Neuron (in vitro differentiated cells): ENCODE data around the gene CLIC3.

Experiments
- H2AFZ ChIP-seq: one replicate; pipeline ENCODE4 v1.6.1; 2013; ENCODE audit warnings: low read depth, mild to moderate bottlenecking, inconsistent platforms, low read length, moderate library complexity
- H3K27me3 ChIP-seq: one replicate; pipeline ENCODE4 v1.6.1; 2013; ENCODE audit warnings: low read length; ENCODE audit not compliant: insufficient read depth
- H3K36me3 ChIP-seq: one replicate; pipeline ENCODE4 v1.6.1; 2013; ENCODE audit warnings: low read length; ENCODE audit not compliant: insufficient read depth
- H3K4me1 ChIP-seq: one replicate; pipeline ENCODE4 v1.6.1; 2013; ENCODE audit warnings: low read length; ENCODE audit not compliant: insufficient read depth
- H3K4me3 ChIP-seq: 2 replicates; pipeline ENCODE4 v1.5.1; 2013; ENCODE audit warnings: mild to moderate bottlenecking, low read length, moderate library complexity
- H3K9me3 ChIP-seq: one replicate; pipeline ENCODE4 v1.6.1; 2013; ENCODE audit warnings: low read length

CLIC3 gene

DNA sequence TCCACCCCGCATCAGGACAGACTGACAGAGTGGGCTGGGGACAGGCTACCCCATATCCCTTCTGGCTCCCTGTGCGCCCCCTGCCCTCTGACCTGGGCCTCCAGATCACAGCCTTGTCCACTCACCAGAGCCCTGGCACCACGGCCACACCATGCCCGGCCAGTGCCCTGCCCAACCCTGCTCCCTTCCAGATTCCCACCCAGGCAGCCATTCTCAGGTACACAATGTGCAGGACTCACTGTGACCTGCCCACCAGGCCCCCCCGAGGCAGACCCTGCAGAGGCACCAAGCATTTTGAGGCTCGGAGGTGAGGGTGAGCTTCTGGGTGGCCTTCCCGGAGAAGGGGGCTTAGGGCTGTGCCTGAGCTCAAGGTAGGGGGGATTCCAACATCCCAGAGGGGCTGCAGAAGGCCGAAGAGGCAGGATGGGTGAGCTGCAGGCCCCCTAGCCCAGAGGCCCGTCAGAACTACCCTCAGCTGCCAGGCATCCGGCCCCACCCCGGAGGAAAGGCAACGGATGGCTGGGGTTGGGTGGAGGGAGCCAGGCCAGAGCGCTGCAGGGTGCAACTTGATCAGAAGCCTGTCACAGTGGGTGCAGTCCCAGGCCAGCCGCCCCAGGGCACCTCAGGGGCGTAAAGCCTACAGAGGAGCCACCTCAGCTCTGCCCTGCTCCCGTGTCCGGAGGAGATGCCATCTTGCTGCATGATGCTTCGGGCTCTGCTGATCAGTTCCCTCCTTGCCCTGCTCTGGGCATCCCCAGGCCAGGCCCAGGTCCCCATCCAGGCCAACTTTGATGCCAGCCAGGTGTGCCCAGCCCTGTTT, 13.9 kb downstream of the CLIC3 start, which contains the start of gene LCNL1:
TSS of gene LCNL1 (plus strand) at position 762 of the 820 bp plus-strand sequence. CDS start 594 bp downstream, outside the sequence.
- peaks cover 43% of the 10 kb centered on the region for H3K27me3 ChIP-seq
- H3K4me3 ChIP-seq = no peak within 1 kb of the TSS
- H3K4me1 ChIP-seq = no peaks in the 10 kb centered on the region
- H3K9me3 ChIP-seq = no peaks in the 10 kb centered on the region
- H3K36me3 ChIP-seq = no peaks in the 10 kb centered on the region
- H2AFZ ChIP-seq = no peak within 1 kb of the TSS

DNA sequence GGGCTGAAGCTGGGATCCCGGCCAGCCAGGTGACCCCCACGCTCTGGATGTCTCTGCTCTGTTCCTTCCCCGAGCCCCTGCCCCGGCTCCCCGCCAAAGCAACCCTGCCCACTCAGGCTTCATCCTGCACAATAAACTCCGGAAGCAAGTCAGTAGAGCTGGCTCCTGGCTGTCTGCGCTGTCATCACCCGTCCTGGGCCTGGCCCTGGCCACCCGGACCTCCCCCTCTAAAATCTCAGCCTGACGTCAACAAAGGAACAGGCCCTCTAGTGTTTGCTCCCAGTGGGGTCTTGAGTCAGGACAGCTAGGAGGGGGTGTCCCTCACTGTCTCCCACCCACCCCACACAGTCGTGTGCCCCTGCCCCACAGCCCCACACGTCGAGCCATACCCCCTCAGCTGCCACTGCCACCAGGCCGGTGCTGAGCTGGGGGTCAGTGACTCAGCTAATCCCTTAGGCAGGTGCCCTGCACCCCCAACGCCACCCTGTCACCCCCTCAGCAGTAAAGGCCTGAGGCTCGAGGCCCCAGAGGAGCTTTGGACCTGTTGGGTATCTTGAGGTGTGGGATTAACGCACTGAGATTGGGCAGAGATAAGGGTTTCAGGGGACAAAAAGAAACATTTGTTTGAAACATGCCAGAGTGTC, 14.7 kb downstream of the CLIC3 start:
- H3K4me3 ChIP-seq = no peak overlapping the region
- peaks cover 50% of the 10 kb centered on the region for H3K27me3 ChIP-seq
- H3K4me1 ChIP-seq = no peaks in the 10 kb centered on the region
- no peak overlapping the region for H2AFZ ChIP-seq
- no peaks in the 10 kb centered on the region for H3K36me3 ChIP-seq
- no peaks in the 10 kb centered on the region for H3K9me3 ChIP-seq

- peaks cover 55% of the 10 kb centered on the region for H3K27me3 ChIP-seq
- H3K36me3 ChIP-seq = no peaks in the 10 kb centered on the region
- H3K4me1 ChIP-seq = no peaks in the 10 kb centered on the region
- no peak overlapping the region for H3K4me3 ChIP-seq
- H2AFZ ChIP-seq = no peak overlapping the region
- H3K9me3 ChIP-seq = no peaks in the 10 kb centered on the region
These were observed 15.5 kb downstream of the CLIC3 start for GRCh38 chr9:136980669-136981478.

DNA sequence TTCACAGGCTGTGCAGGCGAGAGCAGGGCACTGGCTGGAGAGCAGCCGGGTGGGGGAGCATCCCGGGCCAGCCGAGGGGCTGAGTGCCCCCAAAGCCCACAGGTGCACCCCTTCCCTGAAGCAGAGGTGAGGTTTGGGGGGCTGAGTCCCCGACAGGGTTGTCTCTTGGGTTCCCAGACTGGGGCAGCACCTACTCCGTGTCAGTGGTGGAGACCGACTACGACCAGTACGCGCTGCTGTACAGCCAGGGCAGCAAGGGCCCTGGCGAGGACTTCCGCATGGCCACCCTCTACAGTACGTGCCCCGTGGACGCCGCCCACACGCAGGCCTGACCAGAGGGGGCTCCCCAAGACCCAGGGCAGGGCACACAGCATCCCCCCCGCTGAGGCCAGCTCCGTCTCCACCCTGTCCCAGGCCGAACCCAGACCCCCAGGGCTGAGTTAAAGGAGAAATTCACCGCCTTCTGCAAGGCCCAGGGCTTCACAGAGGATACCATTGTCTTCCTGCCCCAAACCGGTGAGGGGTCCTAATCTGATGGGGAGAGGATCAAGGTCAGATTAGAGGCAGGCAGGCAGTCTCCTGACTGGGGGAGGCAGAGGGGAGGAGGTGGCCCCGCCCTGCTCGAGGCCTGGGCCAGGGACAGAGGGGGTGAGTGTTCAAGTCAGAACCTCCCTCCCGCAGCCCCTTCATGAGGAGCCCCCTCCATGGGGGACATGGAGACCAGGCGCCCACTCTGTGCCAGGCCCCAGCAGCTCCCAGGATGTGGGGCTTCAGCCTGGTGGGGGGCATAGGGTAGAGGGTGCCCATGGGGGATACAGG, 16.4 kb downstream of the CLIC3 start:
- Histone ChIP-seq H2AFZ (no peak overlapping the region), H3K27me3 (peaks cover 61% of the 10 kb centered on the region), H3K4me3 (no peak overlapping the region), H3K36me3 (no peaks in the 10 kb centered on the region), H3K4me1 (no peaks in the 10 kb centered on the region), H3K9me3 (peaks cover 4% of the 10 kb centered on the region)

DNA sequence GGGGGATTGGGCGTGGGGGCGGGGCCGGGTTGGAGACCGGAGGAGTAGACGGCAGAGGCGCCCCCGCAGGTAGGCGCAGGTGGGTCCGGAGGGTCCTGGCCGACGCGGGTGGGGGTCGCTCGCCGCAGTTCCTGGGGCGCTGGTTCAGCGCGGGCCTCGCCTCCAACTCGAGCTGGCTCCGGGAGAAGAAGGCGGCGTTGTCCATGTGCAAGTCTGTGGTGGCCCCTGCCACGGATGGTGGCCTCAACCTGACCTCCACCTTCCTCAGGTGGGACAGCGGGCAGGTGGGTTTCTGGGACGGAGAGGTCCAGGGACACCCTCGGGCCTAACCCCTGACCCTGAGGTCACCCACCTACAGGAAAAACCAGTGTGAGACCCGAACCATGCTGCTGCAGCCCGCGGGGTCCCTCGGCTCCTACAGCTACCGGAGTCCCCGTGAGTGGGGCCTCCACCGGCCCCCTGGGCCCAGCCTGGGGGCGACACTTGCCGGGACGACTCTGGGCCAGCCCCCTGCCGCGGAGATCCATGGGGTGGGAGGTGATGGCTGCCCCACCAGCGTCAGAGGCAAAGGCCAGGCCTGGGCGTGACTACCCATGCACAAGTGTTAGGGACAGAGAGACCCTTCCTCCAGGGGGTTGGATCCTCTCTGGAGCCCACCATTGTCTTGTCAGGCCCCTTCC, 17.4 kb downstream of the CLIC3 start:
- peaks cover 5% of the 10 kb centered on the region for H3K9me3 ChIP-seq
- H3K4me1 ChIP-seq = no peaks in the 10 kb centered on the region
- H3K36me3 ChIP-seq = no peaks in the 10 kb centered on the region
- peaks cover 66% of the 10 kb centered on the region for H3K27me3 ChIP-seq
- H3K4me3 ChIP-seq = no peak overlapping the region
- H2AFZ ChIP-seq = no peak overlapping the region

- H3K4me1 ChIP-seq = no peaks in the 10 kb centered on the region
- H3K27me3 ChIP-seq = peaks cover 66% of the 10 kb centered on the region
- H3K4me3 ChIP-seq = no peak overlapping the region
- H2AFZ ChIP-seq = no peak overlapping the region
- H3K9me3 ChIP-seq = peaks cover 5% of the 10 kb centered on the region
- no peaks in the 10 kb centered on the region for H3K36me3 ChIP-seq
These were observed 18.1 kb downstream of the CLIC3 start for GRCh38 chr9:136978073-136978864.

GRCh38 chr9:136977649-136978072, 18.7 kb downstream of the CLIC3 start:
- Histone ChIP-seq H2AFZ (no peak overlapping the region), H3K4me3 (no peak overlapping the region), H3K4me1 (no peaks in the 10 kb centered on the region), H3K36me3 (no peaks in the 10 kb centered on the region), H3K27me3 (peaks cover 67% of the 10 kb centered on the region), H3K9me3 (peaks cover 5% of the 10 kb centered on the region)

GRCh38 chr9:136977223-136977622, 19.1 kb downstream of the CLIC3 start, which contains the start of gene PTGDS:
Gene PTGDS, plus strand, starts transcription at chr9:136977504. Its CDS starts 75 bp downstream, at chr9:136977579.
- Histone ChIP-seq H3K36me3 (no peaks in the 10 kb centered on the region), H3K27me3 (peaks cover 66% of the 10 kb centered on the region), H2AFZ (no peak within 1 kb of the TSS), H3K9me3 (peaks cover 5% of the 10 kb centered on the region), H3K4me3 (no peak within 1 kb of the TSS), H3K4me1 (no peaks in the 10 kb centered on the region)

DNA sequence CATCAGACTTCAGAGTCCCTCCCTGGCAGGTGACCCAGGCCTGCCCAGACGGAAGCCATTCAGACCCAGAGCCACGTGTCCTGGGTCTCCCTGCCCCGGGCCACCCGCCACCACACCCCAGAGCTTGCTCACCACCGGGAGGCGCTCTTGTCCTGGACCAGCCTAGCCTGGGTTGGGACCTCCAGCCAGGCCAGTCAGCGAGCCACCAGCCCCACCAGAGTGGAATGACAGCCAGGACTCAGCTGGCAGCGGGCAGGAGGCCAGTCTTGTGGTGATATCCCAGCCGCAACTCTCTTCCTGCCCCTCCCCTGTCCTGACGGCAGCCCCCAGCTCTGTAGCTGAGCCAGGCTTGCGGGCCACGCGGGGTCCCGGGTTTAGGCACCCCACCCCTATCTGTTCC, 20.7 kb downstream of the CLIC3 start:
- Histone ChIP-seq H3K4me3 (no peak overlapping the region), H2AFZ (no peak overlapping the region), H3K27me3 (peaks cover 72% of the 10 kb centered on the region), H3K36me3 (no peaks in the 10 kb centered on the region), H3K9me3 (peaks cover 5% of the 10 kb centered on the region), H3K4me1 (no peaks in the 10 kb centered on the region)

GRCh38 chr9:136974817-136975535, 21.4 kb downstream of the CLIC3 start:
- H3K27me3 ChIP-seq = peaks cover 78% of the 10 kb centered on the region
- no peak overlapping the region for H2AFZ ChIP-seq
- H3K4me3 ChIP-seq = no peak overlapping the region
- H3K36me3 ChIP-seq = no peaks in the 10 kb centered on the region
- peaks cover 5% of the 10 kb centered on the region for H3K9me3 ChIP-seq
- no peaks in the 10 kb centered on the region for H3K4me1 ChIP-seq
